Germinal center (tissue), 1 donor: ENCODE results near the gene AKR1B1.

Experiments used
- DNase-seq: peaks from one replicate; pipeline ENCODE4 v3.0.0; 2012; ENCODE audit warnings: mixed read lengths, low spot score

Gene AKR1B1

GRCh38 chr7:134415700-134416099, 43.2 kb downstream of the AKR1B1 start:
- DNase-seq, result no peak

GRCh38 chr7:134414109-134414508, 44.8 kb downstream of the AKR1B1 start:
- DNase-seq, result no peak

- DNase-seq, result no peak
These were observed 51.6 kb downstream of the AKR1B1 start for GRCh38 chr7:134407311-134407710.

- no peak for DNase-seq
These were observed 52.5 kb downstream of the AKR1B1 start for GRCh38 chr7:134406431-134406830.

GRCh38 chr7:134405299-134405698, 53.6 kb downstream of the AKR1B1 start:
- DNase-seq, result no peak

GRCh38 chr7:134403062-134403461, 55.8 kb downstream of the AKR1B1 start:
- no peak for DNase-seq

GRCh38 chr7:134400859-134401258, 58.0 kb downstream of the AKR1B1 start:
- no peak for DNase-seq

- DNase-seq, result no peak
These were observed 62.9 kb downstream of the AKR1B1 start for GRCh38 chr7:134396031-134396430.

GRCh38 chr7:134395604-134396003, 63.3 kb downstream of the AKR1B1 start:
- DNase-seq, result no peak

- DNase-seq, result no peak
These were observed 64.8 kb downstream of the AKR1B1 start for GRCh38 chr7:134394056-134394455.
